GM18499 (cell line): ENCODE measurements around the gene CCDC170.

Source experiments
- ATAC-seq: cut with Tn5 transposase; IDR thresholded peaks from one replicate; pipeline ENCODE4 v1.9.1; 2021; ENCODE audit warnings: moderate number of reproducible peaks; ENCODE audit not compliant: insufficient read depth, unreplicated experiment

Gene CCDC170

DNA sequence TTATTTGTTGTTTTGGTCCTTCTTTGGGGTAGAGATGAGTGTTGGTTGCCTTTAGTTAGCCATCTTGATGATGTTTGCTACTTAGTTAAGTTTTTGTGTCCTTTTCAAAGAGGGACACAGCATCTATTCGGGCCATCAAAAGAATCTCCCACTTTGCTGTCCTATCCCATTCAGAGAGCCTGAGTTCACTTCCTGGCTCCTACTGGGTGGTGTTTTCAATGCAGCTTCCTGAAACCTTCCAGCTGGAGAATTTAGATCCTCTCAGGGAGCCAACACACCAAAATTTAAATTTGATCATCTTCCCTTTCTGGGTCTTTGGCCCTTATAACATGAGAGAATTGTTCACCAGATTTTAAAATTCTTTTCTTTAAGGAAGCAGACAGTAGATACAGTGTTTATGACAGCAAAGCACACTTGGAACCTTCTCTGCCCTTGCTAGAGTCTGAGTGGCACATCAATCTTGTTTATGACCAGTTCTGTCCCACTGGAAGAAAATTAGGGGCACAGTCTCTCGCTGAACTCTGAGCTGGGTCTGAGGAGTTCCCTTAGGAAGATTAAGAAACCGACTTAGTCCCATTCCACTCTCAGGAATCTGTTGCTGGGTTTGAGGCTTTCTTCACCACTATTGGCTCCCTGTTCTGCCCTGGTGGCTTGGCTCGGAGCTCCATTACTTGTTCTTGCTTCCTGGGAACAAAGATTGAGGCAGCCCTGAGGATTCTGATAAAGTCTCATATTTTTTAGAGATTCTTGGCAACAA is 115.5 kb downstream of the CCDC170 start:
- ATAC-seq, result no peak

DNA sequence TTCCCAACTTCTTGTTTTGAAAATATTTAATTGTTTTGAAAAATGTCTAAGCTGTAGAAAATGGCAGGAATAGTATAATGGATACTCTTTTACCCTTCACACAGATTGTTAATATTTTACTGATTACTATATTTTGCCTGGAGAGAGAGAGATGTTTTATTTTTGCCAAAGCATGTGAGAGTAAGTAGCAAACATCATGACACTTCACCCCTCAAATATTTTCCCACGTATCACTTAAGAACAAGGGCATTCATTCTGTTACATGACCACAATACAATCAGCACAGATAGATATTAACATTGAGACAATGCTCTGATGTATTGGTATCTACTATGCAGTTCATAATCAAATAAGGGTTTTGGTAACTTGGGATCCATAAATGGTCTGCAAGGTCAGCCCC is 116.5 kb downstream of the CCDC170 start:
- no peak for ATAC-seq

DNA sequence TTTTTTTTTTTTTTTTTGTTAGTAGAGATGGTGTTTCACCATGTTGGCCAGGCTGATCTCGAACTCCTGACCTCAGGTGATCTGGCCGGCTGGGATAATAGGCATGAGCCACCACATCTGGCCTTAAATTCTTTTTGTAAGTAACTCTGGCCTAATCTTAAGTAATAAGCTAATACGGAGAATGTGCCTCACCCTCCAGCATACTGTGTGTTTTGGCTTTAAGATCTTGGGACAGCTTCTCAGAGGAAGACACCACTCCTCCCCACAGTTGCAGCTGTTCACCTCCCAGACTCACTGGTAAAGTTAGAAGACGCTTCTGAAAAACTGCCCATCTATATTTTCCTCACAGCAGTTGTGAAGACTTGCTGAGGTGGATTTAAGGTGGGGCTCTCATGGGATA is 120.8 kb downstream of the CCDC170 start:
- ATAC-seq, result no peak

DNA sequence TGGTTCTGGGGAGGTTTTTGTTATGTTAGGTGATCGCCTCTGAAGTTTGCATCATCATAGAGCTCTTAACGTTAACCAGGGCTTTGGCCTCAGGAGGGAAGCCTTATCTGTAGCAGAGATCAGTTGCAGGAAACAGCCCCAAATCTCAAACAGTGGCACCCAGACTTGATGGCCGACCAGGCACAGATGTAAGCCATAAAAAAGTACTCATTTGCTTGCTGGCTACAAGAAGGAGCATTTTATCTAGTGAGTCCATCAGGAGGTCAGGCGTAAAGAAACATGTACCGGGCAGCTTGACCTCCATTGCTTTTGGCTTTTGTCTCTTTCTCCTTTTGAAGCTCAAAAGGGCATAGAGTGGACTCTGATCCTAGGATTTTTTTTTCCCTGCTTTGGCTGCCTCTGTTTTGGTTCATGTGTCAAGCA is 122.3 kb downstream of the CCDC170 start:
- no peak for ATAC-seq

DNA sequence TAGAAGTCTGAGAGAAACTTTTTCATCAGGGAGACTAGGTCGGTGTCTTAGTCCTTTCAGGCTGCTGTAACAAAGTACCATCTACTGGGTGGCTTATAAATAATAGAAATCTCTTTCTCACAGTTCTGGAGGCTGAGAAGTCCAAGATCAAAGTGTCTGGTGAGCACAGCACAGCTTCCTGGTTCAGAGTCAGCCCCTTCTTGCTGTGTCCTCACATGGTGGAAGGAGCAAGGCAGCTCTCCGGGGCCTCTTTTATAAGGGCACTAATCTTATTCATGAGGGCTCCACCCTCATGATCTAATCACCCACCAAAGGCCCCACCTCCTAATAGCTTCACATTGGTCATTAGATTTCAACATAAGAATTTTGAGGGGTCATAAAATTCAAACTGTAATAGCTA is 122.8 kb downstream of the CCDC170 start:
- ATAC-seq, result no peak

DNA sequence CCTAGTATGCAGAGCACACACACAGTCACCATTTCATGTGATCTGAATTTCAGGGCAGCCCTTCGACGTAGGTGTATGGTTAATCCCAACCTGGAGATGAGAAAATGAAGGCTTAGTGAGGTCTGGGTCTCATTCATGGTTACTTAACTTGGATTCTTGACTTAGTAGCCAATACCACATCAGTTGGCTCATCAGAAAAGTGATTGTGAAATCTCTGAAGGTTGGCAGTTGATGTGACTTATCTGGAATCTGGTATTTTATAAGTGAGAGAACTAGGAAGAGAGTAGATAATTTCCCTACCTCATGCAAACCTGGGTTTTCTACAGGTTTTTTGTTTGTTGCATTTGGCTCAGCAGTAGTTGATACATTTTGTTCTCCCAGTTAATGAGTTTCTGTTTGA is 123.7 kb downstream of the CCDC170 start:
- ATAC-seq, result no peak

DNA sequence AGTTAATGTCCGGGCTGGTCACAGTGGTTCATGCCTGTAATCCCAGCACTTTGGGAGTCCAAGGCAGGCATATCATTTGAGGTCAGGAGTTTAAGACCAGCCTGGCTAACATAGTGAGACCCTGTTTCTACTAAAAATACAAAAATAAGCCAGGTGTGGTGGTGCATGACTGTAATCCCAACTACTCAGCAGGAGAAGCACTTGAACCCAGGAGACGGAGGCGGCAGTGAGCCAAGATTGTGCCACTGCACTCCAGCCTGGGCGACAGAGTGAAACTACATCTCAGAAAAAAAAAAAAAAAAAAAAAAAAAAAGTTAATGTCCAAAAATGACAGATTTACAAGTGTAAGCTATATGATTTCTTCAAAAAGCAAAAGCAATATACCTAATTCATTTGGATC is 124.9 kb downstream of the CCDC170 start:
- no peak for ATAC-seq

DNA sequence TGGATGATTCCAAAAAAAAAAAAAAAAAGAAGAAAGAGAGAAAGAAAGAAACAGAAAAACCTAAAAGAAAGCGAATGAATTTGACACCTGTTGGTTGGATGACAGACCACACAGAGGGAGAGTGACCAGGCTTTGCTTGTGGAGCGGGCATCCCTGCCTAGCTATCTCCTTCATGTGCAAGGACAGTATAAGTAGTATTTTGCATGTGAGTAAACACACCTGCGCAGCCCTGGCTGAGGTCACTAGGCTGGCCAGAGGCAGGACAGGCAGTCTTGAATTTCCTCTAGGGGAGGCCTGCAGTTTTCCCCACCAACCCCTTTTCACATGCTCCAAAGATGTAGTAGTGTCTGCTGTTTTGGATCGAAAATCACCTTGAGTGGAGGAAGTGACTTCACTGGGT is 126.4 kb downstream of the CCDC170 start:
- ATAC-seq, result no peak

DNA sequence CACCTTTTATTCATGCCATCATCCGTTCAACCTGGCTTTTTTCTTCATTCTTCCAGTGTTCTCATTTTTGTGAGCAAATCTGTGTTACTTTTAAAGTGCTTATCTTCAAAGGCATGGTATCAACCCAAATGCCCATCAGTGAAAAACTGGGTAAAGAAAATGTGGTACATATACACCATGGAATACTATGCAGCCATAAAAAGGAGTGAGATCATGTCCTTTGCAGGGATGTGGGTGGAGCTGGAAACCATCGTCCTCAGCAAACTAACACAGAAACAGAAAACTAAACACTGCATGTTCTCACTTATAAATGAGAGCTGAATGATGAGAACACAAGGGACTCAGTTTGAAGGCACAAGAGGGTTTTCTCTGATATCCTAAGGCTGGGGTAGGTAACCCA is 130.3 kb downstream of the CCDC170 start:
- ATAC-seq, result no peak

DNA sequence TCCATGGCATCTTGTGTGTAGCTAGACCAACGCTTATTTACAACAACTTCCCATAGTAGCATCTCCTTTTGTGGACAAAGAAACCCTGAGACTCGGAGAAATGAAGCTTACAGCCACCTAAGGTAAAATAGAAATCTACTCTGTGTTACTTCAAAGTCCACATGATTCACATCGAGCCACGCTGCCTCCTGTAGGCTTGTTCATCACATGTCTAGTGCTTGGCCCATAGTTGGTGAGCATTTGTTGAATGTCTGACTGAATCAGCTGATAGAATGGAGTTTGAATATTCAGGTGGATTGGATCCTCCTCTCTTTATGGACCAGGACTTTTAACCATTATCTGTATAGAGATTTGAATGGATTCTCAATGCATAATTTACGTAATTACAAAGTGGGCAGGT is 130.7 kb downstream of the CCDC170 start:
- ATAC-seq, result no peak

DNA sequence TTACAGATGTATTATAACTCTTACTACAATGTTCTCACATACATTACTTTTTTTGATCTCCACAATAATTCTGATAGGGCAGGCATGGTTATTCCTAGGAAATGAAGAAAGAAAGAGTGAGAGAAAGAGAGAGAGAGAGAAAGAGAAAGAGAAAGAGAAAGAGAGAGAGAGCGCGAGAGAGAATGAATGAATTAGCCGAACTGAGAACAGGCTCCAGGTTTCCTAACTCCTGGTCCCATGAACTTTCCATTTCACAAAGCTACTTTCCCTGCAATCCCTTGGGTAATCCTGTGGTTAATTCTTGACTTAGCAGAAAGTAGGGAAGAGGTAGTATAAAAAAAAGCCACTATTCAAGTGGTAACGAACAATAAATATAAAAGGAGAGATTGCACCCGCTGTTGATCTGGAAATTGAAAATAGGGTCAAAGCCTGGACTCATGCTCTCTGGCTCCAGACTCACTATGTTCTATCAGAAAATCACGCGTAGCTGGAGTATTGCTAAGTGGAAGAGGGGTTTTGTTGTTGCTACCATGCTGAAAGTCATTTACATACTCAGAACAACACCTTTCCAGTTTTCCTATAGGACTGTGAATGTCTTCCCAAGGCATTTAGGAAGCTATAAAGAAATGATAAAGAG is 131.2 kb downstream of the CCDC170 start:
- no peak for ATAC-seq

DNA sequence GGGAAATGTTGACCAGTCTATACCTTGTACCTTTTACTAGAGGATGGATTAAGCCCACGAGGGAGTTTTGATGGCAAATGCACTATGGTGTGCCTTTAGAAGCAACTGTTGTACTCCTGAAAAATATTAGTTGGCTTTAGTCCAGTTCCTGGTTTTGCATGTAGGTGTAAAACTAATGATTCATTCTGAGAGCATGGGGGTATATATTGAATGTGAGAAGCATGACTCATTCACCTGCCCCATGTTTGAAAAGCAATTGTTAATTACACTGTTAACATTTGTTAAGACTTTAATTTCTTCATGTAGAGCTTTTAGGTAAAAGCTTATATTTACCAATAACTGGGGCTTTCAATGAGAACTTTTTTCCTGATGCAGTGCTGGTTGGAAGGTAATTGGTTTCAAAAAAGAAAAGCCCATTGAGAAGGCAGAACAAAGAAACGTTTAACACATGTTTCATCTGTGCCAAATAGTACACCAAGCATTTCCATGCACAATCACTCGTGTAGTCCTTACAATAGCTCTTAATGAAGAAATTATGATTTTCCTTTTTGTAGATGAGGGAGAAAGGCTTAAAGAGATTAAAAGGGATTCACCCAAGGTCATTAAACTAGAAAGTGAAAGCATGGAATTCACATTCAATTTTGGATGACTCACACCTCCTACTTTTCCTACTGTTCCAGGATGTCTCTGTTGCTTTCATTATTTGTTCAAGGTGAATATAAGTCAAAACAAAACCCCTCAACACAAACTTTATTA is 134.1 kb downstream of the CCDC170 start:
- peak; percentile 83 for ATAC-seq

DNA sequence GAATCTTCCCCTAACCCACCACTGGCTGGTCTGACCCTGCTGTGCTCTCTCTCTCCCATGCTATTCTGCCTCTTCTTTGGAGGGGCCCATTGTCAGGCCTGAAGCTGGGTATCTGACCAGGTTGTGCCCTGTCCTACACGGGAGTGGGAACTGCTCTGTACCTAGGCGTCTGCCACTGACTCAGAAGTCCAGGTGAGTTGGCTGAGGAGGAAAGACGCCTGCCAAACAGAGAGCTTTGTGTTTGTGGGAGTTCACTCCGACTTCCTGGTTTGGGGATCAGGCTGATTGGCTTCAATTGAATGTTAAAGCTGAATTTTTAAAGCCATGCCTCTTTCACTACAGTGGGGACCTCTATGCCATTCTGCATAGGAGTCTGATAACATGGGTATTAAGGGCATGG is 136.0 kb downstream of the CCDC170 start:
- ATAC-seq, result no peak

DNA sequence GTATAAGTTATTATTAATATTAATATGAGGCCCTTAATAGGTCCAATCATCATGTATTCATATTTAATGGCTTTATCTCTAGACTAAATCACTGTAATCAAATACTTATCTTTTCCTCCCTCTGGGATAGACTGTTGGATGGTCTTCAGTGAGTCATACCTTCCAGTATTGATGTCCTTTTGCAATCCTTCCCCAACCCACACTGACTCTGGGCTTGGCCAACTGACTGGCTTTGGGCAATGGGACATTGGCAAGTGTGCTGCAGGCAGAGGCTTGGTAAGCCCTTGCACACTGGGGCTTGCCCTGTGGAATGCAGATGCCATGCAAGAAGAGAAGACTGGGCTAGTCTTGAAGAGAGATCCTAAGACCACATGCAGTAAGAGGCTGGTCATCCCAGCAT is 136.6 kb downstream of the CCDC170 start:
- ATAC-seq, result no peak

DNA sequence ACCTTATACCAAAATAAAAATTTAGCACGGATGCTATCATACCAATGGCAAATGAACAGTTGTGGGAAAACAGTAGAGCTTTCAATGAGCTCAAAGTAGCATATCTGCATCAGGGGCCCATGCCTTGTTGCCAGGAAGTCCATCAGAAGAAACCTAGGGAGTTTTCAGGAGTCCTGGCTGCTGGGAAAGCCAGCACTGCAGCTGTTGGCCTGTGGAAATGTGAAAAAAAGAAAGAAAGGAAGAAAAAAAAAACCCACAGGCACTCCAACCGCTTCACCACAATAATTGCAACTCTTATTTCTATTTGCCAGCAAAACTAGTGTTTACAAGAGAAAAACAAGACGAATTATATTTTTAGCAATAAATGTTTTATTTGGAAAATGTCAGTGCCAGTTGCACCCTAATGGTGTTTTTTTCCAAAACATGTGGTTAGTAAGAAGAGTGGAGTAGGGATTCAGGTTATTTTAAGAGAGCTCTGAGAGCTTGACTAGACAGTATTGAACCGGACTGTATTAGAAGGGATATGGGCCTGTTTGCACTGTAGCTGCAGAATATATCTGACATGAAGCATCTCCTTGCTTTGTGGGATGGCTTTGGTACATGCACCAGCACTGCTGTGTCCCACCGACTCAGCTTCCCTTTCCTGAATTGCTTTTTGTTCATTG is 137.3 kb downstream of the CCDC170 start:
- ATAC-seq, result no peak

DNA sequence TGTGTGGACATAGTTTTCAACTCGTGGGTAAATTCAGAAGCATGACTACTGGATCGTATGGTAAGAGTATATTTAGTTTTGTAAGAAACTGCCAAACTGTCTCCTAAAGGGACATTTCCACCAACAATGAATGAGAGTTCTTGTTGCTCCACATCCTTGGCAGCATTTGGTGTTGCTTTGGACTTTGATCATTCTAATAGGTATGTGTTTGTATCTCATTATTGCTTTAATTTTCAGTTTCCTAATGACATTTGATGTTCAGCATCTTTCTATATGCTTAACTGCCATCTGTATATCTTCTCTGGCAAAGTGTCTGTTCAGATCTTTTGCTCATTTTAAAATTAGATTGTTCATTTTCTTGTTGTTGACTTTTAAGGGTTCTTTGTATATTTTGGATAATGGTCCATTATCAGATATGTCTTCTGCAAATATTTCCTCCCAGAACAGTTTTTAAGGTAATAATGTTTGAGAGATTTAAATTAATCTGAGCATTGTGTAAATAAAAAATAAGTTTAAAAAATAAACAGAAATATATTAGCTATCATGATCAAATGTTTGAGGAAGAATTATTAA is 138.7 kb downstream of the CCDC170 start:
- ATAC-seq, result no peak

DNA sequence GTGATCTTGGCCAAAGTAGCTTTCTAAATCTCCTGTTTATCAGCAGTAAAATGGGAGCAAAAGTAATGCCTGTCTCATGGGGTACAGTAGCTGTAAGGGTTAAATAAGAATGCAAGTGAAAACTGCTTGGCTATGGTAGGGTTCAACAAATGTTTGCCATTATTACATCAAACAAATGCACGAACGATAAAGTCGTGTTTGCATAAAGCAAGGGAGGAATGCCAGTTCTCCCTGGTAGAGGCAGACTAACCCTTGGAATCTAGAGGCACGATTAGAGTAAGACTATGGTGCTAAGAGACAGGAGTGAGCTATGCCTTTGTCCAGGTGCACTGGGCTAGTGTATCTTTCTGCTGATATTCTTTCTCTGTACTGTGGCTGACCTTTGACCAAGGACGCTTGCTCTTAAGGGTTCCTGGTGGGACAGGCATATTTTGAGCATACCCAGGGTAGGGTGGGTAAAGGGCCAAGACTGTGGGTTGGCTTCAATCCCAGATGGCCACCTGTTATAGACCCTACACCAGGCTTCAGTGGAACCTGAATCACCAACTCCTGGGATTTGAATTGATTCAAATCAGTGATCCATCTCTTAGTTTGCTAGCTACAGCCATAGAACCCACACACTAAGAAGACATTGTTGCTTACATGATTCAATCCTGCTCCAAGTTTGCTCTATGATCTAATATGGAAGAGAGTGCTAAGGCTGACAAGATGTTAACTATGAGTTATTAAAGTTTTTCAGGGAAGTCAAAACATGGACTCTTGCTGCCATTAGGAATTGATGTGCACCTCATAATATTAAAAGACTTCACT is 139.9 kb downstream of the CCDC170 start:
- no peak for ATAC-seq

DNA sequence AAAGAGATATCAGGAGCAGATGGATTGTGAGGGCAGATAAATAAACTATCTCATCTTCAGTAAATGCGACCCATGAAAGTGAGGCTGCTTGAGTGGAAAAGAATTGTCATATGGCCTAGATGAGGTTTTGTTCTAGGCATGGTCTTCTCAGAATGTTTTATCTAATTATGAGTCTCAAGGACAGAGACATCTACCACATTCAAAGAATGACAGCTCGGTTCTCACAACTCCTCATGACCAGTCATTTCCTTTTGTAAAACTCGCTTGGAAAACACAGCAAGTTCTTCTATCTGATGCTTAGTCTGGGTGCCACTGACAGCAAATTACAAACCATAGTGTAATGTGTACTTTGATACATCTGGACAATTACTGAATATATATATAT is 140.5 kb downstream of the CCDC170 start:
- ATAC-seq, result no peak

DNA sequence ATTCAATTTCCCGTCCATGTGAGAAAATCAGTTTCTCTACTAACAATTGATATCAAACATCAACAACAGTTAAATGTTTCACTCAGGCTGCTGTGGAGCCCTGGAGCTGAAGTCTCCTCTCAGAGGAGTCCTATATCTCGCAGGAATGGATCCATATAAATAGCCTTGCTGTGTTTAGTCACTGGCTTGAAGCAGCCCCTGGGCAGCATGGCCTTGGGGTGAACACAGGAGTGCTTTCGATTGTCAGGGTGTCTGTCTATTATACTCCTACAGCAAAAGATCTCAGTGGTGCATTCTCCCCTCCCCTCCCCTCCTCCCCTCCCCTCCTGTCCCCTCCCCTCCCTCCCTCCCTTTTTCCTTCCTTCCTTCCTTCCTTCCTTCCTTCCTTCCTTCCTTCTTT is 141.9 kb downstream of the CCDC170 start:
- ATAC-seq, result no peak

DNA sequence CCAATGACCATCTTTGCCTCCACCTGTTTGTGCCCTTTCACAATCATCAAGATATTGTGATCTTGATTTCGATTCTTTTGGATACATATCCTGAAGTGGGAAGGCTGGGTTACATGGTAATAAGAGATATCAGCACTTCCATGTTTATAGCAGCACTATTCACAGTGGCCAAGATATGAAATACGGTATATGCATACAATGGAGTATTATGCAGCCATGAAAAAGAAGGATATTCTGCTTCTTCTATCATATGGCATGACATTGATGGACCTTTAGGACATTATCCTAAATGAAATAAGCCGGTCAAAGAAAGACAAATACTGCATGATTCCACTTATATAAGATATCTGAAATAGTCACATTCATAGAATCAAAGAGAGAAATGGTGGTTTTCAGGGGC is 144.0 kb downstream of the CCDC170 start:
- ATAC-seq, result no peak
